Gastrocnemius medialis (tissue), 4 donors: ENCODE data around the gene PGA5.

Source experiments
- POLR2A ChIP-seq, 2 donors: fragments of 450-650 bp; IDR thresholded peaks; one replicate each; pipeline ENCODE4 v1.6.1; 2017; ENCODE audit warnings: antibody characterized with exemption in 2 of 2, mild to moderate bottlenecking in 2 of 2, moderate library complexity in 2 of 2
- TF ChIP-seq, protein P1 (sequence below), 5 experiments: fragments of 450-650 bp in 3 of 5; fragments of 200-600 bp in 2 of 5; sonication (generic) in 2 of 5; IDR thresholded peaks in 4 of 5; conservative IDR thresholded peaks in 1 of 5; 1 replicate in 4 of 5; 2 replicates in 1 of 5; pipeline ENCODE4 v1.5.1; 2016 to 2019; ENCODE audit warnings: antibody characterized with exemption in 5 of 5, mild to moderate bottlenecking in 3 of 5, moderate library complexity in 3 of 5

DNA sequence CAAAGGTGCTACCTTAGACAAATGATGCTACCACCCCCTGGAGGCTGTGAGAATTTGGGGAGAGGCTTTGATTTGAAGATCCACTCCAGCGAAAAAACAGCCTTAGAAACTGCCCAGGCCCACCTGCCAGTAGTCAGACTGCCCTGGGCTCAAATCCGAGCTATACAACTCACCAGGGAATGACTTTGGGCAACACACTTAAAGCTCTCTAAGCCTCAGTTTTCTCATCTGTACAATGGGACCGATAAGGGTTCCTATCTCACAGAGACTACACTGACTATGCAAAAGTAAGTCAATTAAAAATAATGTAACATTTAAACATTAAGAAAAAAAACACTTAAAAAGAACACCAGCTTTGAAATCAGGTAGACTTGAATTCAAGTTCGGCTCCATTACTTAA is 34.2 kb downstream of the PGA5 start:
- TF ChIP-seq, protein P1, sequence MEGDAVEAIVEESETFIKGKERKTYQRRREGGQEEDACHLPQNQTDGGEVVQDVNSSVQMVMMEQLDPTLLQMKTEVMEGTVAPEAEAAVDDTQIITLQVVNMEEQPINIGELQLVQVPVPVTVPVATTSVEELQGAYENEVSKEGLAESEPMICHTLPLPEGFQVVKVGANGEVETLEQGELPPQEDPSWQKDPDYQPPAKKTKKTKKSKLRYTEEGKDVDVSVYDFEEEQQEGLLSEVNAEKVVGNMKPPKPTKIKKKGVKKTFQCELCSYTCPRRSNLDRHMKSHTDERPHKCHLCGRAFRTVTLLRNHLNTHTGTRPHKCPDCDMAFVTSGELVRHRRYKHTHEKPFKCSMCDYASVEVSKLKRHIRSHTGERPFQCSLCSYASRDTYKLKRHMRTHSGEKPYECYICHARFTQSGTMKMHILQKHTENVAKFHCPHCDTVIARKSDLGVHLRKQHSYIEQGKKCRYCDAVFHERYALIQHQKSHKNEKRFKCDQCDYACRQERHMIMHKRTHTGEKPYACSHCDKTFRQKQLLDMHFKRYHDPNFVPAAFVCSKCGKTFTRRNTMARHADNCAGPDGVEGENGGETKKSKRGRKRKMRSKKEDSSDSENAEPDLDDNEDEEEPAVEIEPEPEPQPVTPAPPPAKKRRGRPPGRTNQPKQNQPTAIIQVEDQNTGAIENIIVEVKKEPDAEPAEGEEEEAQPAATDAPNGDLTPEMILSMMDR (IDR thresholded peaks at IDR 0.05 in 4 of 5, conservative IDR thresholded peaks at IDR 0.05 in 1 of 5) = no peak
- no peak for TF ChIP-seq POLR2A (IDR thresholded peaks at IDR 0.05)
